Ishikawa (cell line): ENCODE measurements around the gene SORT1.

Source experiments
- CREB1 ChIP-seq: IDR thresholded peaks from 2 replicates; pipeline ENCODE4 v1.6.1; 2012; ENCODE audit warnings: low read depth
- MAX ChIP-seq: IDR thresholded peaks from 2 replicates; pipeline ENCODE4 v1.6.1; 2012
- NFIC ChIP-seq: IDR thresholded peaks from 2 replicates; pipeline ENCODE4 v1.6.1; 2012
- RAD21 ChIP-seq: IDR thresholded peaks from 2 replicates; pipeline ENCODE4 v1.6.1; 2012; ENCODE audit warnings: low read depth
- REST ChIP-seq: IDR thresholded peaks from 2 replicates; pipeline ENCODE4 v1.6.1; 2012; ENCODE audit warnings: low read depth, mild to moderate bottlenecking
- TAF1 ChIP-seq: IDR thresholded peaks from 2 replicates; pipeline ENCODE4 v1.6.1; 2012; ENCODE audit warnings: low read depth, mild to moderate bottlenecking
- ZBTB7A ChIP-seq: IDR thresholded peaks from 2 replicates; pipeline ENCODE4 v1.6.1; 2012; ENCODE audit warnings: low read depth

- TF ChIP-seq TAF1 (no peak), ZBTB7A (no peak), CREB1 (no peak), NFIC (no peak), MAX (no peak), REST (no peak), RAD21 (no peak)
These were observed 93.3 kb downstream of the SORT1 start for GRCh38 chr1:109304226-109304920.
